Tongue (tissue), 2 donors: ENCODE measurements around the gene CPT1A. TPM values are rescaled to one million over a fixed set of nuclear protein-coding genes. Genes with fewer than 3 reads are reported as not detected.

Source experiments
- DNase-seq: peaks from one replicate; pipeline ENCODE4 v3.0.0-alpha.2; 2015
- total RNA-seq: library from RNA; depleted of rRNA; stranded (reverse); fragments of >200 nt; gene quantifications from one replicate; pipeline ENCODE4 v1.2.3, GENCODE V29; 2014

The CPT1A gene
- total RNA-seq, 1 donor from 2014 or later = 14.2 TPM

GRCh38 chr11:68707527-68707926, 134.2 kb downstream of the CPT1A start:
- no peak for DNase-seq

GRCh38 chr11:68704887-68705286, 136.8 kb downstream of the CPT1A start:
- no peak for DNase-seq

Other genes starting within 250 kb of the CPT1A start
- not detected for gene GAL, start 157.4 kb downstream of the CPT1A start, total RNA-seq
- 0.10 TPM for gene TESMIN, start 90.4 kb downstream of the CPT1A start, total RNA-seq
- 30.1 TPM for gene MRPL21, start 61.9 kb upstream of the CPT1A start, total RNA-seq
- gene IGHMBP2, start 62.0 kb upstream of the CPT1A start, total RNA-seq = 20.1 TPM
- not detected for gene MRGPRD, start 139.1 kb upstream of the CPT1A start, total RNA-seq
- 20.5 TPM for gene MRGPRF, start 171.3 kb upstream of the CPT1A start, total RNA-seq
- 11.5 TPM for gene TPCN2, start 207.0 kb upstream of the CPT1A start, total RNA-seq